ENCODE data around the gene FPGS. TPM values are rescaled to one million over a fixed set of nuclear protein-coding genes. Genes with fewer than 3 reads are reported as not detected.

The FPGS gene
- polyA plus RNA-seq, 3 donors = 35.1 to 148 (median 52.1) TPM

- peak overlapping the region; percentile 60 for H3K27ac ChIP-seq (ENCODE audit: low read depth, low read length)
- WGBS, 3 donors = 42 to 69% (median 44%) methylated on average over 20 of the region's 20 CpGs
These were observed 19.3 kb upstream of the FPGS start for GRCh38 chr9:127783111-127784008.

GRCh38 chr9:127785023-127785932, 17.4 kb upstream of the FPGS start:
- WGBS, 3 donors = 0 to 1% (median 1%) methylated on average over 39 to 116 of the region's 123 CpGs
- peak overlapping the region; percentile 90 for H3K27ac ChIP-seq (ENCODE audit: low read depth, low read length)

GRCh38 chr9:127785933-127786772, 16.5 kb upstream of the FPGS start, which contains the start of gene CDK9:
Gene CDK9, plus strand, starts transcription at chr9:127786034. Its CDS starts 115 bp downstream, at chr9:127786149.
- WGBS, 3 donors = 0 to 1% (median 0%) methylated on average over 69 to 75 of the region's 75 CpGs
- peak within 1 kb of the TSS; percentile 90 for H3K27ac ChIP-seq (ENCODE audit: low read depth, low read length)

GRCh38 chr9:127786773-127787104, 15.9 kb upstream of the FPGS start:
- peak overlapping the region; percentile 65 for H3K27ac ChIP-seq (ENCODE audit: low read depth, low read length)
- WGBS, 3 donors = 1 to 2% (median 1%) methylated on average over 12 of the region's 12 CpGs

GRCh38 chr9:127788337-127789011, 14.2 kb upstream of the FPGS start:
- WGBS, 3 donors = 59 to 89% (median 88%) methylated on average over 24 to 26 of the region's 26 CpGs

GRCh38 chr9:127789179-127789578, 13.5 kb upstream of the FPGS start:
- no peak overlapping the region for H3K27ac ChIP-seq (ENCODE audit: low read depth, low read length)
- WGBS, 3 donors = 76 to 88% (median 86%) methylated on average over 24 to 25 of the region's 25 CpGs

More at GRCh38 chr9:127788337-127789011, 14.2 kb upstream of the FPGS start:
- no peak overlapping the region for H3K27ac ChIP-seq (ENCODE audit: low read depth, low read length)

GRCh38 chr9:127790094-127790855, 12.4 kb upstream of the FPGS start:
- H3K27ac ChIP-seq (ENCODE audit: low read depth, low read length) = no peak overlapping the region
- 70 to 81% (median 76%) methylated on average over 9 of the region's 9 CpGs for WGBS, 3 donors

- H3K27ac ChIP-seq (ENCODE audit: low read depth, low read length) = no peak overlapping the region
- WGBS, 3 donors = 85 to 90% (median 88%) methylated on average over 4 of the region's 4 CpGs
These were observed 11.6 kb upstream of the FPGS start for GRCh38 chr9:127791085-127791484.

- no peak overlapping the region for H3K27ac ChIP-seq (ENCODE audit: low read depth, low read length)
- 64 to 77% (median 70%) methylated on average over 7 of the region's 7 CpGs for WGBS, 3 donors
These were observed 10.2 kb upstream of the FPGS start for GRCh38 chr9:127792417-127793031.

- WGBS, 3 donors = 55 to 74% (median 62%) methylated on average over 8 of the region's 8 CpGs
- no peak overlapping the region for H3K27ac ChIP-seq (ENCODE audit: low read depth, low read length)
These were observed 9.5 kb upstream of the FPGS start for GRCh38 chr9:127793093-127793708.

- 61 to 74% (median 74%) methylated on average over 14 of the region's 14 CpGs for WGBS, 3 donors
- H3K27ac ChIP-seq (ENCODE audit: low read depth, low read length) = no peak overlapping the region
These were observed 8.5 kb upstream of the FPGS start for GRCh38 chr9:127794001-127794791.

- WGBS, 3 donors = 24 to 51% (median 49%) methylated on average over 8 of the region's 8 CpGs
- H3K27ac ChIP-seq (ENCODE audit: low read depth, low read length) = no peak overlapping the region
These were observed 6.4 kb upstream of the FPGS start for GRCh38 chr9:127796225-127796813.

- 31 to 68% (median 39%) methylated on average over 11 of the region's 11 CpGs for WGBS, 3 donors
These were observed 5.8 kb upstream of the FPGS start for GRCh38 chr9:127796852-127797370.

GRCh38 chr9:127801955-127802575, 617 bp upstream of the FPGS start:
- WGBS, 3 donors = 14 to 28% (median 15%) methylated on average over 10 of the region's 10 CpGs

More at GRCh38 chr9:127796852-127797370, 5.8 kb upstream of the FPGS start:
- no peak overlapping the region for H3K27ac ChIP-seq (ENCODE audit: low read depth, low read length)

More at GRCh38 chr9:127801955-127802575, 617 bp upstream of the FPGS start:
- H3K27ac ChIP-seq (ENCODE audit: low read depth, low read length) = peak overlapping the region; percentile 29
